H9 (cell line): ENCODE results near the gene JMJD1C. TPM values are rescaled to one million over a fixed set of nuclear protein-coding genes. Genes with fewer than 3 reads are reported as not detected.

Source experiments
- DNase-seq: peaks from one replicate; pipeline ENCODE4 v3.0.0-alpha.2; 2017
- H2AFZ ChIP-seq: one replicate; pipeline ENCODE4 v1.6.1; 2013; ENCODE audit warnings: mild to moderate bottlenecking, low read length, control low read depth, moderate library complexity
- H2AK5ac ChIP-seq: 2 replicates; pipeline ENCODE4 v1.6.1; 2013; ENCODE audit warnings: low read length, control low read depth, mixed read lengths; ENCODE audit not compliant: insufficient read length
- H2BK120ac ChIP-seq: one replicate; pipeline ENCODE4 v1.6.1; 2013; ENCODE audit warnings: low read depth, mild to moderate bottlenecking, low read length, control low read depth, inconsistent platforms; ENCODE audit not compliant: poor library complexity, severe bottlenecking
- H2BK12ac ChIP-seq: 2 replicates; pipeline ENCODE4 v1.6.1; 2013; ENCODE audit warnings: low read length, control low read depth, mixed read lengths, low read depth; ENCODE audit not compliant: insufficient read length
- H2BK15ac ChIP-seq: 2 replicates; pipeline ENCODE4 v1.6.1; 2013; ENCODE audit warnings: low read depth, low read length, control low read depth
- H2BK20ac ChIP-seq: one replicate; pipeline ENCODE4 v1.6.1; 2013; ENCODE audit warnings: low read depth, mild to moderate bottlenecking, low read length, control low read depth, inconsistent platforms; ENCODE audit not compliant: poor library complexity, severe bottlenecking
- H2BK5ac ChIP-seq: 2 replicates; pipeline ENCODE4 v1.6.1; 2013; ENCODE audit warnings: low read length, control low read depth, mixed read lengths; ENCODE audit not compliant: insufficient read length
- H3K14ac ChIP-seq: 2 replicates; pipeline ENCODE4 v1.6.1; 2013; ENCODE audit warnings: low read length, control low read depth; ENCODE audit not compliant: insufficient read depth
- H3K18ac ChIP-seq: 2 replicates; pipeline ENCODE4 v1.6.1; 2013; ENCODE audit warnings: low read depth, mild to moderate bottlenecking, mixed read lengths, low read length, control low read depth; ENCODE audit not compliant: insufficient read length
- H3K23ac ChIP-seq: 2 replicates; pipeline ENCODE4 v1.6.1; 2013; ENCODE audit warnings: low read length, control low read depth, mixed read lengths, low read depth; ENCODE audit not compliant: insufficient read length
- H3K23me2 ChIP-seq: 2 replicates; pipeline ENCODE4 v1.6.1; 2013; ENCODE audit warnings: low read depth, mild to moderate bottlenecking, mixed read lengths, low read length, control low read depth; ENCODE audit not compliant: insufficient read length, poor library complexity, severe bottlenecking
- H3K27ac ChIP-seq: 2 replicates; pipeline ENCODE4 v1.5.1; 2013; ENCODE audit warnings: low read length, control low read depth, mixed read lengths, low read depth; ENCODE audit not compliant: insufficient read length
- H3K27me3 ChIP-seq: 2 replicates; pipeline ENCODE4 v1.6.1; 2013; ENCODE audit warnings: low read length, control low read depth, inconsistent platforms; ENCODE audit not compliant: insufficient read depth
- H3K4ac ChIP-seq: 2 replicates; pipeline ENCODE4 v1.6.1; 2013; ENCODE audit warnings: low read depth, mild to moderate bottlenecking, control low read depth, inconsistent platforms, low read length, moderate library complexity
- H3K4me1 ChIP-seq: 2 replicates; pipeline ENCODE4 v1.6.1; 2013; ENCODE audit warnings: low read length, control low read depth, inconsistent platforms; ENCODE audit not compliant: insufficient read depth
- H3K4me2 ChIP-seq: 2 replicates; pipeline ENCODE4 v1.6.1; 2013; ENCODE audit warnings: low read length, control low read depth, mixed read lengths; ENCODE audit not compliant: insufficient read length, insufficient read depth
- H3K56ac ChIP-seq: 2 replicates; pipeline ENCODE4 v1.6.1; 2013; ENCODE audit warnings: low read depth, mild to moderate bottlenecking, mixed read lengths, low read length, control low read depth; ENCODE audit not compliant: insufficient read length
- H3K79me1 ChIP-seq: 2 replicates; pipeline ENCODE4 v1.6.1; 2013; ENCODE audit warnings: low read depth, mild to moderate bottlenecking, moderate library complexity, low read length, control low read depth, inconsistent platforms; ENCODE audit not compliant: insufficient read depth, poor library complexity, severe bottlenecking
- H3K79me2 ChIP-seq: 2 replicates; pipeline ENCODE4 v1.6.1; 2013; ENCODE audit warnings: low read length, control low read depth, inconsistent platforms; ENCODE audit not compliant: insufficient read depth
- H3K9ac ChIP-seq: 2 replicates; pipeline ENCODE4 v1.6.1; 2013; ENCODE audit warnings: low read length, control low read depth, mixed read lengths; ENCODE audit not compliant: insufficient read length; ENCODE audit errors: extremely low read depth
- H3K9me3 ChIP-seq: one replicate; pipeline ENCODE4 v1.6.1; 2013; ENCODE audit warnings: low read depth, low read length, inconsistent platforms; ENCODE audit not compliant: control insufficient read depth
- H3T11ph ChIP-seq: one replicate; pipeline ENCODE4 v1.6.1; 2013; ENCODE audit warnings: mild to moderate bottlenecking, low read length, control low read depth, inconsistent platforms
- H4K20me1 ChIP-seq: one replicate; pipeline ENCODE4 v1.6.1; 2013; ENCODE audit not compliant: control insufficient read depth, insufficient read length, insufficient read depth
- H4K5ac ChIP-seq: 2 replicates; pipeline ENCODE4 v1.6.1; 2013; ENCODE audit warnings: low read depth, mild to moderate bottlenecking, mixed read lengths, low read length, control low read depth; ENCODE audit not compliant: insufficient read length
- H4K8ac ChIP-seq: replicated peaks from 2 replicates; pipeline ENCODE4 v1.6.1; 2013; ENCODE audit warnings: low read length, control low read depth, mixed read lengths, low read depth; ENCODE audit not compliant: insufficient read length
- H4K91ac ChIP-seq: 2 replicates; pipeline ENCODE4 v1.6.1; 2013; ENCODE audit warnings: low read depth, mild to moderate bottlenecking, moderate library complexity, mixed read lengths, low read length, control low read depth; ENCODE audit not compliant: insufficient read length
- H3K27ac Mint-ChIP-seq, 3 experiments: 2 replicates in 2 of 3; 3 replicates in 1 of 3; pipeline ENCODE4 v1.8.0; 2020 to 2021; ENCODE audit warnings: mixed read lengths in 3 of 3, mild to moderate bottlenecking in 1 of 3, moderate library complexity in 1 of 3
- H3K27me3 Mint-ChIP-seq: 2 replicates; pipeline ENCODE4 v1.8.0; 2021; ENCODE audit warnings: low read depth, mild to moderate bottlenecking, moderate library complexity, mixed read lengths
- H3K36me3 Mint-ChIP-seq, 3 experiments: 2 replicates in 2 of 3; 3 replicates in 1 of 3; pipeline ENCODE4 v1.8.0; 2020 to 2021; ENCODE audit warnings: low read depth in 3 of 3, mixed read lengths in 3 of 3; ENCODE audit not compliant: insufficient read depth in 1 of 3
- H3K4me1 Mint-ChIP-seq, 2 experiments: 2 replicates each; pipeline ENCODE4 v1.8.0; 2020; ENCODE audit warnings: mixed read lengths in 2 of 2
- H3K4me3 Mint-ChIP-seq, 2 experiments: 2 replicates in 1 of 2; 3 replicates in 1 of 2; pipeline ENCODE4 v1.8.0; 2020 to 2021; ENCODE audit warnings: mild to moderate bottlenecking in 2 of 2, mixed read lengths in 2 of 2, moderate library complexity in 1 of 2
- H3K9me3 Mint-ChIP-seq, 2 experiments: 2 replicates in 1 of 2; 3 replicates in 1 of 2; pipeline ENCODE4 v1.8.0; 2020; ENCODE audit warnings: mild to moderate bottlenecking in 2 of 2, mixed read lengths in 2 of 2, moderate library complexity in 1 of 2
- WGBS: extraction: QIAGEN DNeasy Blood & Tissue Kit; methylation state at CpG from one replicate; pipeline ENCODE4 v1.1.7; 2013; ENCODE audit warnings: missing lambda C conversion rate, low lambda C conversion rate, mixed read lengths; ENCODE audit not compliant: insufficient read length; ENCODE audit errors: extremely low coverage; 5-methylcytosine and 5-hydroxymethylcytosine counted together
- total RNA-seq: library from RNA; stranded (reverse); gene quantifications from 2 replicates; pipeline ENCODE4 v1.2.1, GENCODE V29; 2021
- TF ChIP-seq, protein P1 (sequence below): fragments of 200-600 bp; sonication (generic); conservative IDR thresholded peaks from 3 replicates; pipeline ENCODE4 v1.8.0; 2021; ENCODE audit warnings: antibody characterized with exemption, mild to moderate bottlenecking

The JMJD1C gene
- total RNA-seq, 1 experiment from 2014 or later: 200 TPM

DNA sequence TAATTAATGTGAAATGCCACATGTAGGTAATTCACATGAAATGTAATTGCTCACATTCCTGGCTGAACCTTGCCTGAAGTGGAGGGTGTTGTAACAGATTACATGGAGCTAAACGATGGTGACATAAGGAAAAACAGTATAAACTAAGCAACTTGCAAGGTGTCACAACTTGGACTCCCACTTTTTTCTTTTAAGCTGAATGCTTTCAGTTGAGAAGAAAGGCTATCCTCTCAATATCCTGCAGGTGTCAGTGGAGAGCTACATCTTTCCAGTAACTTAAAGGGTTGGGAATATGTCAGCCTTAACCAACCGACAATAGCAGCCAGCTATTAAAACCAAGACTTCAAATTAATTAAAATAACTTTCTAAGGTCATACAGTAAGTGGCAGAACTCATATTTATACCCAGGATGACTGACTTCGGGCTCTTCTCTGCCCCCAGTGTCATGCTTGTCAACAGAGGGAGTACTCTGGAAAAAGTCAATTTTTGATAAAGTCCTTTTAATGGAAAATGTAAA lies 299.0 kb downstream of the JMJD1C start:
- TF ChIP-seq, protein P1, sequence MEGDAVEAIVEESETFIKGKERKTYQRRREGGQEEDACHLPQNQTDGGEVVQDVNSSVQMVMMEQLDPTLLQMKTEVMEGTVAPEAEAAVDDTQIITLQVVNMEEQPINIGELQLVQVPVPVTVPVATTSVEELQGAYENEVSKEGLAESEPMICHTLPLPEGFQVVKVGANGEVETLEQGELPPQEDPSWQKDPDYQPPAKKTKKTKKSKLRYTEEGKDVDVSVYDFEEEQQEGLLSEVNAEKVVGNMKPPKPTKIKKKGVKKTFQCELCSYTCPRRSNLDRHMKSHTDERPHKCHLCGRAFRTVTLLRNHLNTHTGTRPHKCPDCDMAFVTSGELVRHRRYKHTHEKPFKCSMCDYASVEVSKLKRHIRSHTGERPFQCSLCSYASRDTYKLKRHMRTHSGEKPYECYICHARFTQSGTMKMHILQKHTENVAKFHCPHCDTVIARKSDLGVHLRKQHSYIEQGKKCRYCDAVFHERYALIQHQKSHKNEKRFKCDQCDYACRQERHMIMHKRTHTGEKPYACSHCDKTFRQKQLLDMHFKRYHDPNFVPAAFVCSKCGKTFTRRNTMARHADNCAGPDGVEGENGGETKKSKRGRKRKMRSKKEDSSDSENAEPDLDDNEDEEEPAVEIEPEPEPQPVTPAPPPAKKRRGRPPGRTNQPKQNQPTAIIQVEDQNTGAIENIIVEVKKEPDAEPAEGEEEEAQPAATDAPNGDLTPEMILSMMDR: peak; percentile 70
- no peak overlapping the region for H3K4ac ChIP-seq
- no peaks in the 10 kb centered on the region for H3K9me3 ChIP-seq
- H3K4me3 Mint-ChIP-seq: no peak overlapping the region
- H4K91ac ChIP-seq: no peak overlapping the region
- H2BK12ac ChIP-seq: no peak overlapping the region
- no peaks in the 10 kb centered on the region for H3K4me1 ChIP-seq
- no peak for DNase-seq
- no peaks in the 10 kb centered on the region for H3K9me3 Mint-ChIP-seq
- H3K27me3 Mint-ChIP-seq: no peaks in the 10 kb centered on the region; the same call in 1 of the 2 replicates
- no peak overlapping the region for H3K27ac ChIP-seq
- H4K8ac ChIP-seq: no peak overlapping the region
- H3K14ac ChIP-seq: no peak overlapping the region
- no peak overlapping the region for H2BK5ac ChIP-seq
- no peaks in the 10 kb centered on the region for H3K27me3 ChIP-seq
- no peaks in the 10 kb centered on the region for H3K23me2 ChIP-seq
- H3K36me3 Mint-ChIP-seq: peaks cover 18 to 71% (median 48%) of the 10 kb centered on the region in 3 experiments; a peak in 6 of 7 replicates
- H3K18ac ChIP-seq: no peak overlapping the region
- H4K5ac ChIP-seq: no peak overlapping the region
- no peak overlapping the region for H2BK15ac ChIP-seq
- no peak overlapping the region for H3K56ac ChIP-seq
- no peak overlapping the region for H3K23ac ChIP-seq
- H2BK20ac ChIP-seq: no peak overlapping the region
- no peak overlapping the region for H2AFZ ChIP-seq
- no peak overlapping the region for H3K27ac Mint-ChIP-seq
- H2AK5ac ChIP-seq: no peak overlapping the region
- H3K9ac ChIP-seq: no peak overlapping the region
- no peak overlapping the region for H2BK120ac ChIP-seq
- H3T11ph ChIP-seq: no peak overlapping the region
- H3K79me2 ChIP-seq: no peaks in the 10 kb centered on the region
- no CpG with 5 or more reads among the region's 3 CpGs for WGBS
- no peaks in the 10 kb centered on the region for H4K20me1 ChIP-seq
- no peaks in the 10 kb centered on the region for H3K4me1 Mint-ChIP-seq
- no peaks in the 10 kb centered on the region for H3K79me1 ChIP-seq
- no peak overlapping the region for H3K4me2 ChIP-seq
